Stimulated activated CD8-positive, alpha-beta memory T cell treated with anti-CD3 and anti-CD28 coated beads, Interleukin-4, amount 100 ng/mL, for 4 hours (primary cell): ENCODE data around the gene KATNB1.
A peak's percentile ranks its signal among the peaks of the same experiment; 100 is the strongest.

Source experiments
- DNase-seq, 2 donors: peaks; one replicate each; pipeline ENCODE4 v3.0.0-alpha.2; 2020; ENCODE audit warnings: low read depth in 2 of 2, low spot score in 1 of 2

Gene KATNB1

DNA sequence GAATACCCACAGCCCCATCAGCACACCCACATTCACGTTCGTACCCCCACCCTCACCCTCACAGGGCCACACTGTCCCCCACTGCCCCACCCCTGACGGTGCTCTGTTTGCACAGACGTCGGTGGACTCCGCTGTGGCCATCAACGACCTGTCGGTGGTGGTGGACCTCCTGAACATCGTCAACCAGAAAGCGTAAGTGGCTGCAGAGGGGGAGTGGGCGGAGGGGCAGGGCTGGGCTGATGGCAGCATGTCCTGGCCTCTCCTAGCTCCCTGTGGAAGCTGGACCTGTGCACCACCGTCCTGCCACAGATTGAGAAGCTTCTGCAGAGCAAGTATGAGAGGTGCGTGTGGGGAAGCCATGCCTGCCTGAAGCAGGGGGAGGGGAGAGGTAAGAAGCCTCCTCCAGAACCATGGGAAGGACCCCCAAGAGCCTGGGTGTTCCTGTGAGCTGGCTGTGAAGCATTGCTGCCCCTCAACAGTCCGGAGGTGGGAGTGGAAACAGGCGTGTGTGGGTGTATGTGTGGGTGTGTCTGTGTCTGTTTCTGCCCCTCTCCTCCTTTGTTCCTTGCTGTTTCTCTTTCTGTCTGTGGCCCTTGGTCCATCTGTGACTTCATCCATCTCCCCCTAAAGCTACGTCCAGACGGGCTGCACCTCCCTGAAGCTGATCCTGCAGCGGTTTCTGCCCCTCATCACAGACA lies 20.3 kb downstream of the KATNB1 start:
- no peak for DNase-seq

DNA sequence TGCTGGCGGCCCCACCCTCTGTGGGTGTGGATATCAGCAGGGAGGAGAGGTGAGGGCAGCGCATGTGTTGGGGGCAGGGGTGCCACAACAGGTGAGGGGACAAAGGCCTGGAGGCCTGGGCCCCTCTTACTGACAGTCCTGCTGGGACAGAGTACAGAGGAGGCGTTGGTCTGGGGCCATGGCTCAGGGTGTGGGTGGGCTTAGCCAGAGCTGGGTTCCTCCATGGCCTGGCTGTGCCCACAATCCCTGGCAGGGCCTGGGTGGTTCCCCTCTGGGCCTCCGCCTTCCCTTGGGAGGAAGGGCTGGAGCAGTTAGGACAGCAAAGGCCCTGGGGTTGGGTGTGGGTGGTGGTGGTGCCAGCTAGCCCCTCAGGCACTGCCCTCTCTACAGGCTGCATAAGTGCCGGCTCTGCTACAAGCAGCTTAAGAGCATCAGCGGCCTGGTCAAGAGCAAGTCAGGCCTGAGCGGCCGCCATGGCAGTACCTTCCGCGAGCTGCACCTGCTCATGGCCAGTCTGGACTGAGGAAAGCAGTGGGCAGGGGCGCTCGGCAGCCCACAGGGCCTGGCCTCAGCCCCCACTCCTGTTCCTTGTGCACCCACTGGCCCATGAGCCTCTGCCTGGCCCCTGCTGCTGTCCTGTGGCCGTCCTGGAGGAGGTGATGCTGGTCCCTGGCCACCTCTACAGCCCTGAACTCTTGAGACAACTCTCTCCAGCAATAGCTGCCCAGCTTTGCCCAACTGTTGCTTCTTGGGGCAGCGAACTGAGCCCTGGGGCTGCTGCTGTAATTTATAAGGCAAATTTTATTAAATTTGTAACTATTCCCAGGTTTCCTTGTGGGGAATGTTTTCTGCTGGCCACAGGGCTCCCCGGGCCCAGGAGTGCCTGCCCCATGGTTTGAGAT lies 21.1 kb downstream of the KATNB1 start:
- DNase-seq = no peak

DNA sequence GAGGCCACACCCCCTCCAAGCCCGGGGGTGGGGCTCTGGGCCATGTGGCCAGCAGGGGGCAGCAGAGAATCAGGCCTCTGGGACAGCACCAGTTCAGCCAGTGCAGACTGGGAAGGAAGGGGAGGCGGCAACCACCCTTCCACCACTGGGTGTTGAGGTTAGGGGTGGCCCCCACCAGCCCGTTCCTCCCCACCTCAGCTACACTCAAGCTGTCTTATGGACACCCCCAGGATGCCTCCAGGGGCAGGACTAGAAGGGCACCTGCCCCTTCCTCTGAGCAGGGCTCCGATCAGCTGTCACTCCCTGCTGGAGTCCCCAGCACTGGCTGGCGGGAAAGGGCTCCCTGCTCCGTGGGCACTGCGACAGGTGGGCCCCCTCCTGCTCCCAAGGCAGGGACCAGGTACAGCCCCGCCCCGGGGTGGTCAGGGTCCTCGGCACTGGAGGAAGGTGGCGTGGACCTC lies 21.8 kb downstream of the KATNB1 start:
- peak; percentile 67 to 88 for DNase-seq

DNA sequence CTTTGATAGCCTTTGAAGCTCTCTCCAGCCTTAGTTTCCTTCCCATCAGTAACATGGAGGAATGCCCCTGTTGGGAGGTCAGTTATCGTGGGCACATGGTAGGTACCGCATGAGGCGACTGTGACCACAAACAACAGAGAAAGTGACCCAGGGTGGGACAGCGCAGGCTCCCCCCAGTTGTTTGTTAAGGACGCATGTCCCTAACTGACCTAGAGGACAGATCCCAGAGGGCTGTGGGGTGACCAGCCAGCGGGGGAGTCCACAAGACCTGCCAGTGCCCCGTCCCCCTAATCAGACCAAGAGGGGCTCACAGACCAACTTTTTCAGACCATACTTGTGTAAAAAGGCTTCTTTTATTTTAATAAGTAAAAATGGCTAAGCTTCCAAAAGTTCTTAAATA lies 22.3 kb downstream of the KATNB1 start:
- DNase-seq = no peak

DNA sequence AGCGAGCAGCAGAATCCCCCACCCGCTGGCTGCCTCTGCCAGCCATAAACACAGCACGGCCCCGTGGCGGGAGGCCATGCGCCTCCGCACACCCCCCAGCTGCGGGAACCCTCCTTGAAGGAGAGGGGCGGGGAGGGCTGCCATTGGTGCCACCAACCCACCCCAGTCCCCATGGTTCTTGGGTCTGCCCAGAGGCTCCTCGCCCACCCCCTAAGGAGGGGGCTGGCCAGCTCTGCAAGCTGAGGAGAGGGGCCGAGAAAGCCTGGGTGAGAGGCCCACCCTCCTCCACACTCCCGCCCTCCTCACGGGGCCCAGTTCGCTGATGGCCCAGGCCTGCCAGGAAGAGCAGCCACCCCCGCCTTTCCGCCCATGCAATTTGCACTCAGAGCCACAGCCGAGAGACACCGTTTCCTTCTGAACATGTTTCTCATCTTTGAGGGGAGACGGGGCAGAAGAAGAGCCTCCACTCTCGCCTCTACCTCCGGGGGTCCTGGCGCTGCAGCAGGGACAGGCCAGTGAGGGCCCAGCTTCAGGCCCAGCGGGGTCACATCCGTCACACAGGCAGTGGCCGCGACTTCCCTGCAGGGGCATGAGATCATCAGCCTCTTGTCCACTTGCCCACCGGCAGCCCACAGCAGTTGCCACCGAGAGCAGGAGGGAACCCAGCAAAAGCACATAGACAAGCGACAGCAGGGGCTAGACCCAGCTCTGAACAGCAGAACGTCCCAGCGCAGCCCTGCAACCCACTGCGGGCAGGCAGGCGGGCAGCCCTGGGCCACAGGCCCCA lies 23.0 kb downstream of the KATNB1 start:
- no peak for DNase-seq

DNA sequence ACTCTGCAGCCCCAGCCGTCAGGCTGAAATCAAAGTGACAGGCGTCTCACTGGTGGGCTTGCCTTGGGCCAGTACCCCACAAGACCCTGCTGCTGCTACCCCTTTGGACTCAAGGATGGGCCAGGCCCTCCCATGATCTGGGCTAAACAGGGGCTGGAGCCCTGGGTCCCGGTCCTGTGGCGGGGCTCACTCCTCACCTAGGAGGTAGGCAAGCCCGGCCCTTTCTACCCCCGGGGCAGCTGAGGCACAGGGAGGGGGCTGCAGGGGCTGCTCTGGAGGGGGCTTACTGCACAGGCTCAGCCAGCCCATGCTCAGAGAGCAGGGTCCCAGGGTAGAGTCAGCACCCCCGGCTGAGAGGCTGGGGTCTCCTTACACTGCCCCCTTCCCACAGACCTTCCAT lies 23.6 kb downstream of the KATNB1 start:
- no peak for DNase-seq

DNA sequence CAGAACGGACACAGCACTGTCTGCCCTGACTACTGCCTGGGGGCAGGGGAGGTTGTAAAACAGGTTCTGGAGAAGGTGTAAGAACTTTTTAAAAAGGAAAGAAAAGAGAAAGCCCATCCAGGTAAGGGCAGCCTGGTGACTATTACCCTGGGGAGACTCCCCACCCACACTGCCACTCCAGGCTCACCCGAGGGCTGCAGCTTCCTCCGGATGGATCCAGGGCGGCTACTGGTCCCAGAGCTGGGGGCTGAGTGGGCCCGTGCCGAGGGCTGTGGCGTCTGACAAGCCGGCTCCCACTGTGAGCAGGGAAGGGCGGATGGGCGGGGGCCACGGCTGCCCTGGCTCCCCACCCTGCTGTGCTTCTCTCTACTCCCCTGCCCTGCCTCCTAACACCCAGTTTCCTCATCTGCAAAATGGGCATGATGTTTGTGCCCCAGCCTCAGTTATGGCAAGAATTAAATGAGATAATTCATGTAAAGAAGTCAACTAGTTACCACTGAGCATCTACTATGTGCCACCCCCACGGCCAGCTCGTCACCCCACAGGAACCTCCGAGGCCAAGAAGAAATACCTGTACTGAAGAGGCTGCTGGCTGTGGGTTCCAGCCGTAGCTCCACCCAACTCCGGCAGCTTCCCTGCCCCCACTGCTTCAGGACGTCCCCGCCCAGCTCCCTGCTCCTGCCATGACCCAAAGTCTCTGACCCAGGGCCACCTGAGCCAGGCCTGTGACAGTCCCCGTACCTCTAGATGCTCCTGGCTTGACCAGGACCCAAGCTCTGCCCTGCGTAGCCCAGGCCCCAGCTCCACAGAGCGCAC lies 24.2 kb downstream of the KATNB1 start:
- DNase-seq = no peak

DNA sequence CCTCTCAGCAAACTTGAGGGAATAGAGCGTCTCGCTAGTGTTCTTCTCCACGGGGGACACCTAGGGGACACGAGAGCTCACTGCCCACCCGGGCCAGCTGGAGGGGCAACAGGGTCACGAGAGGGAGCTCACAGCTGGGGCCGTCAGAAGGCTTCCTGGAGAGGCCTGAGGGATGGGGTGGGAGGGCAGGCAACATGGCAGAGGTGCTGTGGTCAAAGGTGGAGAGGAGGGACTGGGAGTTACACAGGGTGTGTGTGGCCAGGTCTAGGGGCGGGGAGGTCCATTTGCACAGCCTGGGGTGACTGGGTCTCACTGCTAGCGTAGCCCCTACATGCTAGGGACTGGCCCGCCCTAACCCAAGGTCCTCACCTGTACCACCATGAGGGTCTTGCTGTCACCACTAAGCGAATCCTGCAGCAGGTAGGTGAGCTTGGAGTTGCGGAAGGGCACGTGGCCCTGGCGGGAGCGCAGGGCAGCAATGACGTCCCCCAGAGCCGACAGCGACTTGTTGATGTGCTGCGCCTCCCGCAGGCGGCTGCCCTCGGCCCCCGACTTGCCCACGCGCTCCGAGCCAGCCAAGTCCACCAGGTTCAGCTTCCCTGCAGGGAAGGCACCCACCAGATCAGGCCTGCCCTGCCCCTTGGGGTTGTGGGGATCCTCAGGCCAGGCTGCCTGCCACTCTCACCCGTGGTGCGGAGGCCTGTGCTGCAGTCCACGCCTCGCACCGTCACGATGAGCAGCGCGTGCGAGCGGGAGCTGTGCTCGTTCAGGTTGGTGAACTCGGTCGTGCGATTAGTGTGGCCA lies 25.0 kb downstream of the KATNB1 start:
- DNase-seq = no peak

DNA sequence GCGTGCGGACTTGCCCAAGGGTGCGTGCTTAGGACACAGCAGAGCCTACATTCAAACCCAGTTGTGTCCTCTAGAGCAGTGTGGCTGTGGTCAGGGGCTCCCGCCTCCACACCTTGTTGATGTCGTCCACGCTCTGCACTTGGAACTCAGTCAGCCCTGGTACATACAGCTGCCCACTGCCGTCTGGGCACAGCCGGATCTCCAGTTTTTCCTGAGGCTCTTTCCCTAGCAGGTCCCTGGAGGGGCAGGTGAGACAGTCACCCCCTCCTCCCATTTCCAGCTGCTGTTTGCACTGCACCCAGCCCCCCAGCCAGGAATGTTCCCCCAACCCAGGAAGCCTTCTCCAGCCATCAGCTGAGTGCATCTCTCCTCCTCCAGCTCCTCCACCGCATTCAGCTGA lies 25.7 kb downstream of the KATNB1 start:
- DNase-seq = no peak

DNA sequence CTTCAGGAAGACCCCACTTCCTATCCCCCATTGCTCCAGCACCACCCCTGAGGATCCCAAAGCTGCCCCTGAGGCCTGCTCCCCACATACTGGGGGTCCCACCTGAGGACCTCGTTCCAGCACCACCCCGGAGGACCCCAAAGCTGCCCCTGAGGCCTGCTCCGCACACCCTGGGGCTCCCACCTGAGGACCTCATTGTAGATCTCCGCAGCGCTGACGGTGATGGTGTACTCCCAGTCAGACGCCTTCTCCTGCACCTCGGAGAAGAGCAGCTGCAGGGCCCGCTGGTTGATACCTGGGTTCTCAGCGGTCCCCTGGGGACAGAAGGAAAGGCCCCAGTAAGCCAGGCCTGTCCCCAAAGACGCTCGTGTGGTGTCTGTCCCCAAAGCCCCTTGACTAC lies 26.4 kb downstream of the KATNB1 start:
- no peak for DNase-seq

DNA sequence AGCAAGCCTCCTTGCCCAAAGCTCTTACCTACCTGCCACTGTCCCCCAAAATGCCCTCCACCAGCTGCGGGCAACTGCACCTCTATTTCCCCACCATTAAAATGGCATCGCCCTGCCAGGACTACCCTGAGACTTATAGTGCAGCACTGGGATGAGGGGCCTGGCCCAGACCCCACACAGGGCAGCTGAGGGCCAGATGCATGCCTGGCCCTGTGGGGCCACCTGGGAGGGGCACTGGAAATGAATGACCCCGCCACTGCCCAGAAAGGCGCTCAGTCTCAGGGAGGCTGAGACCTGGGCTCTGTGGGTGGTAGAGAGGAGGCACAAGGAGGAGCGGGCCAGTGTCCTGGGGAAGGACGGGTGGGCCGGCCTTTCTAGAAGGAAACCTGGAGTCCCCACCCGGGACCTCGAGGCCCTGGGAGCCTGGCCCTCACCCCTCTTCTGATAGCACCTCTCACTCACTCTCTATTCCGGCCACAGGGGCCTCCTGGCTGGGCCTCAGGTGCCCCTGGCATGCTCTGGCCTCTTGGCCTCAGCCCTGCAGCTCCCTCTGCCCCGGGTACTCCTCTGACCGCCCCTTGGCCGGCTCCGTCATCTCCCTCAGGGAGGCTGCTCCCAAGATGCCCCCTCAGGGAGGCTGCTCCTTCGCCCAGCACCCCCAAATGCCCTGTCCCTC lies 26.9 kb downstream of the KATNB1 start:
- DNase-seq = no peak

DNA sequence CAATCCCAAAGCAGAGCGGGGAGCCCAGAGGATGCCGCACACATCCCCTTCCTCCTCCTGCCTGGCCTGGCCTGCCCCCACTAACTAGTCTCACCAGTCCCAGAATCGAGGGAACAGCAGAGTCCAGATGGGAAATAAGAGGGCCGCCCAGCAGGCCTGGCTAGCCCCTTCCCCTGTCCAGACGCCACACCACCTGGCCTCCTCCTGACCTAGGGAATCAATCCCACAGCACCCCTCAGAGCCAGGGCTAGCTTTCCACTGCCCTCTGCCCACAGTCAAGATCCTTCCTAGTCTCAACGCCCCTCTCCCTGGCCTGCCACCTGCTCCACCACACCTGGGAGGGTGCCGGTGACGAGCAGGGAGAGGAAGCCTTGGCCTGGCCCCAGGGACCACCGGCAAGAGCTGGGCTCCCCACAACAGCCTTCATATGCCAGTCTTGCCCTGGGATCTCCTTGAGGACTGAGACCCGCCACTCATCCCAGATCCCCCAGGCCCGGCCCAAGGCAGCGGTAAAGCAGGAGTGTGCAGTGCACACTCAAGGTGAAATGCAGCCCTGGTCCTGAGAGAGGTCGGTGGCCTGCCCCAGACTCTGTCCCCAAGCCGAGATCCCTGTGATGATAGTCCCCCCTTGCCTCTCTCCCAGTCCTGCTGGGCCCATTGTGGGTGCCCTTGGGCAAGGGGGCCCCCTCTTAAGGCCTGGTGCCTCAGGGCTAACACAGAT lies 27.9 kb downstream of the KATNB1 start:
- DNase-seq = no peak

DNA sequence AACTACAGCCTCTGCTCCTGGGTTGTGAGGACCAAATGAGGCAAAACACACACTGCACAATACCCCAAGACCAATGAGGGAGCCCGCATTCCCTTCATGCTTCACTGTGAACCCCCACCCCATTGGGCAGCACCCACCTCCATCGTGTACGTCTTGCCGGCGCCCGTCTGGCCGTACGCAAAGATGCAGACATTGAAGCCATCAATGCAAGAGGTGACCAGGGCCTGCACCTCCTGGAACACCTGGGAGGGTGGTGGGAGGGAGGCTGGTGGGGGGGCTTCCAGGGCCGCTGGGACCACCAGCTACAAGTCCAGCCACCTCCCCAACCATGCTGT lies 28.4 kb downstream of the KATNB1 start:
- DNase-seq = no peak

DNA sequence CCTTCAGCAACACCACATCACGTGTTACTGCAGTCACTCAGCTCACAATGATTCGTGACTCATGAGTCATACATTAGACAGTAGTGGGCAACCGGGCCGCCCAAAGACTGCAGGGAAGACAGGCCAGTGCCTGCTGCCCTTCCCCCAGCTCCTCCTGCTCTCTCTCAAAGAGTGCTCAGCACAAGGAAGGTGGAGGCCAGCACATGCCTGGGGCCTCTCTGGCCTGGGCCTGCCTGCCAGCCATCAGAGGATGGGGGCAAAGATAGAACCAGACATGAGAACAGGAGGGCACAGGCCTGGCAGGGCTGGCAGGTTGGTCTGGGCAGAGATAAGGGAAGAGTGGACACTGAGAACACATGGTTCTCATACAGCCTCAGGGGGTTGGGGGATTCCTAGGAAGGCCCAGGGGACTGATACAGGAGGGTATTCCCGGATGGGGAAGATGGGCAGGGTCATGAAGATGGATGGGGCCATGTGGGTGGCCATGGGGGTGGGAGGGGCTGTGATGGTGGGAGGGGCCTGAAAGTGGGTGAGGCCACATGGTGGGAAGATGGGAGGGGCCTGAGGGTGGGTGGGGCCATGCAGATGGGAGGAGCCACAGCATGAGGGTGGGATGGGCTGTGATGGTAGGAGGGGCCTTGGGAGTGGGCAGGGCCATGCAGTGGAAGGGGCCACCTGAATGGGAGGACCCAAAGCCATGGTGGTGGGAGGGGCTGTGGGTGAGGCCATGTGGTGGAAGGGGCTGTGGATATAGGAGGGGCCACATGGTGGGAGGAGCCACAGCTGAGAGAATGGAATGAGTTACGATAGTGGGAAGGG lies 29.0 kb downstream of the KATNB1 start:
- no peak for DNase-seq

DNA sequence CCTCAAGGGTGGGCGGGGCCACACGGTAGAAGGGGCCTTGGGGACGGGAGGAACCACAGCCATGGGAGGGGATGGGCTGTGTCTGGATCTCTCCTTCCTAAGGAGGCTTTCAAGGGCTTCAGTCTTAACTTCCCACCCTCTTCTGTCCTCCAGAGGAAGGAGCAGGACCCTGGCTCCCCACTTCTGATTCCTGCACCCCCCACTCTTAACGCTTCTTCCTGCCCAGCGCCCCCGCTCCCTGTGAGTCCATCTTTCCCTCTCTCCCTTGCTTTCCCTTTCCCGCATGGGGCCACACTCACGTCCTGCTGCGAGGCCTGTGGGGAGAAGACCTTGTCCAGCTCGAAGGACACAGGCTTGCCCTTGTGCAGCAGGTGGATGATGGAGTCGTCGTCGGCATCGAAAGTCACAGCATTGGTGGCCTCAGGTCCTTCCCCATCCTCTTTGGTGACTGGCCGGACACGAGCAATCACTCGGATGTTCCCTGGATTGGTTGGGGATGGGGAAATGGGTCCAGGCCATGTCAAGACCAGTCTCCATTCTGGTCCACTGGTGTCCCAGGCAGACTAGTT lies 29.7 kb downstream of the KATNB1 start:
- no peak for DNase-seq

DNA sequence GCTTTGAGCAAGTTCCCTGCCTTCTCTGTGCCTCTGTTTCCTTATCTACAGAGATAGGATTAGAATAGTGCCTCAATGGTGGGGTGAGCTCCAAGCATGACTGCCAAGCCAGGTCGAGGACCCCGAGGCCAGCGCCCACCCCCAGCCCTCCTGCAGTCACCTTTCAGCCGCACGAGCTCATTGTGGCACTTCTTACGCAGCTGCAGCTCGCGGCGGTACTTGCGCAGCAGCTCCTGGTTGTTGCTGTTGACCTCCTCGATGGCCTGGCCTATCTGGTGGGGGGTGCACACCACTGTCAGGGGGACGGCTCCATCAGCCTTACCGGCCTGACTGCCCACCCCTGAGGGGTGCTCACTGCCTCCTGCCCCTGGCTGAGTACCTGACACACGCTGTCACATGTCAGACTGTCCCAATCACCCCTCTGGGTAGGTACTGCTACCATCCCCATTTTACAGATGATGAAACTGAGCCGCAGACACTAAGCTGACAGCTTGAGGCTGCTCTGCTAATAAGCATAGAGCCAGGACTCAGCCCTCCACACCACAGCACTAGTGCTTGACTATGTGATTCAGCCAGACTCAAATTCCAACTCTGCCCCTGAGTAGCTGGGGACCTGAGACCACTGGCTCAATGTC lies 31.3 kb downstream of the KATNB1 start:
- DNase-seq = no peak

DNA sequence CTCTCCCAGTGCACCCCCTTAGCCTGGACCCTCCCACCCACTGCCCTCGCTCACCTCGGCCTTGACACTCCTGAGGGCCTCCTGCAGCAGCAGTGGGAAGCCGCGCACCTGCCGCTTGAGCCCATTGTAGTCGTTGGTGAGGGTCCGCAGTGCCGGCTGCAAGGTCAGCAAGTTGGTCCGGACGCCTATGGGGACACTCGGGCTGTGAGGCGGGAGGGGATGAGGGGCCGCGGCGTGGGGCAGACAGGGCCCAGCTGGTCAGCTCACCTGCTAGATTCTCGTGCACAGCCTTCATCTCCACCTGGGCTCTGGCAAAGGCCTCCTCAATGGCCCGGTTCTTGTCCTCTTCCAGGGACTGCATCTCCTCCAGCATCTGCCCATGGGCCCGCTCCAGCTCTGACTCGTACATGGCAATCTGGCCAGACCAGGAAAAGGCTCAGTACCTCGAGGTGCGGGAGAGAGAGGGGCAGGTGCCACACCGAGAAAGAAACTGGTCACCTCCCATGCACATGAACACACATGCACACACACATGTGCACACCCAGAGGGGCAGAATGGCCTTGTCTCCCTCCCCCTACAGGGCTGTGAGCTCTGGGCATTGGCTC lies 34.1 kb downstream of the KATNB1 start:
- no peak for DNase-seq
